CD8-positive, alpha-beta memory T cell (primary cell): ENCODE results near the gene ZNF366. TPM values are rescaled to one million over a fixed set of nuclear protein-coding genes. Genes with fewer than 3 reads are reported as not detected.

Source experiments
- CTCF ChIA-PET: fragments of 350-600 bp; sonication (Branson Sonifier 250); formaldehyde crosslinking; loops from one replicate; lab custom pipeline; 2021; ENCODE audit warnings: antibody characterized with exemption; lab: Charles Lee
- POLR2A ChIA-PET: fragments of 350-600 bp; sonication (Branson Sonifier 250); formaldehyde crosslinking; loops from one replicate; lab custom pipeline; 2021; ENCODE audit warnings: antibody characterized with exemption; lab: Charles Lee
- DNase-seq, 5 donors: peaks; one replicate each; pipeline versions ENCODE4 v3.0.0 to v3.0.0-alpha.2; 2020 to 2022; ENCODE audit warnings: mixed read lengths in 1 of 5
- H3K27ac ChIP-seq: one replicate; pipeline ENCODE4 v1.7.0; 2013; ENCODE audit warnings: low read depth, mild to moderate bottlenecking, low read length, moderate library complexity
- H3K27me3 ChIP-seq: 2 replicates; pipeline ENCODE4 v1.7.0; 2013; ENCODE audit warnings: low read length, mild to moderate bottlenecking; ENCODE audit not compliant: insufficient read depth, poor library complexity, severe bottlenecking
- H3K36me3 ChIP-seq: 2 replicates; pipeline ENCODE4 v1.7.0; 2013; ENCODE audit warnings: mild to moderate bottlenecking, low read length, moderate library complexity; ENCODE audit not compliant: insufficient read depth
- H3K4me1 ChIP-seq: 2 replicates; pipeline ENCODE4 v1.7.0; 2013; ENCODE audit warnings: mild to moderate bottlenecking, low read length, moderate library complexity; ENCODE audit not compliant: insufficient read depth
- H3K4me3 ChIP-seq: 2 replicates; pipeline ENCODE4 v1.7.0; 2013; ENCODE audit warnings: mild to moderate bottlenecking, low read length
- H3K9me3 ChIP-seq: 2 replicates; pipeline ENCODE4 v1.7.0; 2013; ENCODE audit warnings: mild to moderate bottlenecking, low read length
- H3K27ac Mint-ChIP-seq, 8 donors: one replicate each; pipeline ENCODE4 v1.8.0; 2020 to 2021; ENCODE audit warnings: mixed read lengths in 8 of 8, mild to moderate bottlenecking in 6 of 8, inconsistent platforms in 3 of 8, moderate library complexity in 3 of 8
- H3K27me3 Mint-ChIP-seq, 2 donors: one replicate each; pipeline ENCODE4 v1.8.0; 2020 to 2021; ENCODE audit warnings: mixed read lengths in 2 of 2, mild to moderate bottlenecking in 1 of 2, moderate library complexity in 1 of 2
- H3K36me3 Mint-ChIP-seq, 3 donors: one replicate each; pipeline ENCODE4 v1.8.0; 2020 to 2021; ENCODE audit warnings: mixed read lengths in 3 of 3, inconsistent platforms in 1 of 3, mild to moderate bottlenecking in 1 of 3
- H3K4me1 Mint-ChIP-seq, 3 donors: one replicate each; pipeline ENCODE4 v1.8.0; 2020 to 2021; ENCODE audit warnings: mixed read lengths in 3 of 3, inconsistent platforms in 1 of 3, mild to moderate bottlenecking in 1 of 3
- H3K4me3 Mint-ChIP-seq, 7 donors: one replicate each; pipeline ENCODE4 v1.8.0; 2020 to 2021; ENCODE audit warnings: mixed read lengths in 7 of 7, mild to moderate bottlenecking in 6 of 7, moderate library complexity in 4 of 7, inconsistent platforms in 2 of 7
- H3K9me3 Mint-ChIP-seq, 5 donors: one replicate each; pipeline ENCODE4 v1.8.0; 2020 to 2022; ENCODE audit warnings: mixed read lengths in 5 of 5, mild to moderate bottlenecking in 3 of 5, moderate library complexity in 2 of 5, inconsistent platforms in 1 of 5
- polyA plus RNA-seq: library from polyadenylated mRNA; unstranded; fragments of 300-500 nt; fragmentation: Illumina TruSeq; gene quantifications from one replicate; pipeline ENCODE4 v1.2.3, GENCODE V29; 2021
- total RNA-seq, 2 experiments: library from RNA; stranded (reverse); gene quantifications; one replicate each; pipeline ENCODE4 v1.2.3, GENCODE V29; 2021

The ZNF366 gene
- total and polyA plus RNA-seq, 3 experiments from 2014 or later = not detected

DNA sequence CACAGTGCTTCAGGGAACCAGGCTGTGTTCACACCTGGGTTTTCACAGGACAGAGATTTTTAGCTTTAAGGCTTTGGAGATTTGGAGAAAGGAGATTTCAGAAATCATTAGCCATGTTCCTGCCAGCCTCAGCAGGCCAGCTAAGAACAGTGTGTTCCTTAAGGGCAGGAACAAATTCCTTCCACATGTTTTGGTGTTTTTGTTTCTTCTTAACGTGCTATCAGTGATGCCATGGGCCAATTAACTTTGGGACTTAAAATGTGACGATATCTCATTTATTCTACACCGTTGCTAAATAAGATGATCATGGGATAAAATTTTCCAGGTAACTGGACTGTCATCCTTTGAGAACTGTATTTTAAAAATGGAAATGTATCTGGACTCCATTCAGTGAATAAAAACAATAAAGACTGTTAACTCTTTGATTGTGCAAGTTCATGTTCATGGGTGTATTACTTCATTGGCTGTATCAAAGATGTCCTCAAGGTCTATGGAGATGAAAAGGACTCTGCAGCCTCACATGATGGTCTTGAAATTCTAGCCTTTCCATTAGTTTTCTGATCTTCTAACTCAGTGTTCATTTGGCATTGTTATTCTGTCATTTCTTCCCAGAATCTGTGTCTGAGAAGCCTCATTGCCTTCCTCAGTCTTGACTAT is 72.3 kb downstream of the ZNF366 start:
- Mint-ChIP-seq H3K4me1 (no peaks in the 10 kb centered on the region), H3K9me3 (no peaks in the 10 kb centered on the region), H3K36me3 (no peaks in the 10 kb centered on the region), H3K27ac (no peak overlapping the region), H3K27me3 (peaks cover 6 to 33% of the 10 kb centered on the region in 2 donors), H3K4me3 (no peak overlapping the region)
- H3K36me3 ChIP-seq = no peaks in the 10 kb centered on the region
- H3K4me1 ChIP-seq = no peaks in the 10 kb centered on the region
- H3K27me3 ChIP-seq = no peaks in the 10 kb centered on the region
- no peak overlapping the region for H3K4me3 ChIP-seq
- no peak overlapping the region for H3K27ac ChIP-seq
- POLR2A ChIA-PET = no interaction called here
- CTCF ChIA-PET = no interaction called here
- H3K9me3 ChIP-seq = no peaks in the 10 kb centered on the region
- no peak for DNase-seq

DNA sequence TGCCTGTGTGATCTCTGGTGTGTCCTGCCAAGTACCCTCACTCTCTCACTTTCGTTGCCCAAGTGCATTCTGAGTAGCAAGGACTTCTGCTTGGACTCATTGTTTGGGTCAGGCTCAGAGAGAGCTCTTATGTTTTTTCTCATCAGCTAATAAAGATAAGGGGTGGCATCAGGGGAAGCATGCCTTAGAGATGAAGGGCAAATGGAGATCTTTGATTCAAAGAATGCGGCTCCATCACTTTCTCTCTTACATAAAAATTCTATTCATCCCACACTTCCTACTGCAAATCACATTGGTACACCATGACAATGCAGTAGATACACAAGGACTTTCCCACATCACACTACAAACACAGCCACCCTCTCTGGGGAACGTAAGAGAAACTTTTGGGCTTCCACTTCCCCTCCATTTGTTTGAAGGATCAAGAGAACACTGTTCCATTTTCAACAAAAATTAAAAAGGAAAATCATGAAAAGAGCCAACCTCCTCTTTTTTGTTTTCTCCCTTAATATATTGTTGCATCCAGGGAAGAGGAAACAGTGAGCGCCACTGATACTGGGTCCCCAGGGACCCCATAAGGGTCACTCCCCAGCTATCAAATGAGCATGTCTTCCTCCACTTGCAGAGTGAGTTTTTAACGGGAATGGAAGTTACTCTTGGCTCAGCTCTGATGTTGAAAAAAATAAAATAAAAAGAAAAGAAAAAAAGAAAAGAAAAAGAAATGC is 73.0 kb downstream of the ZNF366 start:
- Mint-ChIP-seq H3K27ac (no peak overlapping the region), H3K4me3 (no peak overlapping the region), H3K9me3 (no peaks in the 10 kb centered on the region), H3K27me3 (peaks cover 6 to 34% of the 10 kb centered on the region in 2 donors), H3K4me1 (no peaks in the 10 kb centered on the region), H3K36me3 (no peaks in the 10 kb centered on the region)
- H3K4me1 ChIP-seq = no peaks in the 10 kb centered on the region
- H3K4me3 ChIP-seq = no peak overlapping the region
- ChIA-PET CTCF (interaction anchor here (0.6 kb wide), 1 partner anchor 1025 kb away, joined by 3 read pairs; no protein-coding TSS in a partner anchor), POLR2A (no interaction called here)
- no peak for DNase-seq
- H3K36me3 ChIP-seq = no peaks in the 10 kb centered on the region
- no peaks in the 10 kb centered on the region for H3K9me3 ChIP-seq
- H3K27me3 ChIP-seq = no peaks in the 10 kb centered on the region
- H3K27ac ChIP-seq = no peak overlapping the region

DNA sequence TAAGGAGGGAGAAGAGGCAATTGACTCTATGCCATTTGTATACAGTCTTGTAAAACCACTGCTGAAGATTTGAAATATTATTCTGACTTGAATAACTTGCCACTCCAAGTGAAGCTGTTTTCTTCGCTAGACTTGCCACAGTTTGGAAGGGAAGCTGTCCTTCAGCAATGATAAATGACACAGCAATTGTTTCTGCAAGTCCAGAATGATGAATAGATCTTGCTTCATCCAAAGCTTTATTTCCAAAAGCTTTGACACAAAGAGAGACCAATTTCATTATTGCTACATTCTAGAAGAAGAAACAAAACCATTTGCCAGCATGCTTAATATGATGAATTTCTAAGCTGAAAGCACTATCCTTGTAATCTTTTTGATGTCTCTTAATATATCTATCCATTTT is 73.7 kb downstream of the ZNF366 start:
- no peak for DNase-seq
- Histone ChIP-seq H3K36me3 (no peaks in the 10 kb centered on the region), H3K4me3 (no peak overlapping the region), H3K27ac (no peak overlapping the region), H3K4me1 (no peaks in the 10 kb centered on the region), H3K9me3 (no peaks in the 10 kb centered on the region), H3K27me3 (no peaks in the 10 kb centered on the region)
- H3K27me3 Mint-ChIP-seq = peaks cover 4 to 31% of the 10 kb centered on the region in 2 donors
- no peaks in the 10 kb centered on the region for H3K36me3 Mint-ChIP-seq
- no peak overlapping the region for H3K27ac Mint-ChIP-seq
- H3K4me3 Mint-ChIP-seq = no peak overlapping the region
- CTCF ChIA-PET = no interaction called here
- no peaks in the 10 kb centered on the region for H3K4me1 Mint-ChIP-seq
- H3K9me3 Mint-ChIP-seq = no peaks in the 10 kb centered on the region
- POLR2A ChIA-PET = no interaction called here

DNA sequence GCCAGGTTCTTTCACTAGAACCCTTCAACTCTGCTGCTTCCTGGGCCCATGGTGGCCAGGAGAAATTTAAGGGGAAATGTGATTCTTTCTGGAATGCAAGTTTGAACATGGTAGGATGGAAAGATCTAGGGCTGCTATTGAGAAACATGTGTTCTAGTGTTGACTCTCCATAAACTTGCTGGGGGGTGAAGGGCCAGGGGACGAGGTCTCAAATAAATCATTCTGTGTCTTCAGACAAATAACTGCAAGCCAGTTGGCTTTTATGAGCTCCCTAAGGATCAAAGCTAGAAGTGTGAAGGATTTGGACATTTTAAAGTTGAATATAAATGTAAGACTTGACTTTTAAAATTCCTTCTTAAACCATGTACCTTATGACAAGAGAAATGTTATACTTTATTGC is 78.5 kb downstream of the ZNF366 start:
- H3K4me3 Mint-ChIP-seq = no peak overlapping the region
- POLR2A ChIA-PET = no interaction called here
- DNase-seq = no peak
- Histone ChIP-seq H3K9me3 (no peaks in the 10 kb centered on the region), H3K27ac (no peak overlapping the region), H3K4me1 (no peaks in the 10 kb centered on the region), H3K4me3 (no peak overlapping the region), H3K27me3 (peaks cover 8% of the 10 kb centered on the region), H3K36me3 (no peaks in the 10 kb centered on the region)
- peaks cover 0 to 2% (median 0%) of the 10 kb centered on the region in 5 donors for H3K9me3 Mint-ChIP-seq
- H3K27me3 Mint-ChIP-seq = peaks cover 8 to 31% of the 10 kb centered on the region in 2 donors
- CTCF ChIA-PET = no interaction called here
- H3K27ac Mint-ChIP-seq = no peak overlapping the region
- H3K36me3 Mint-ChIP-seq = no peaks in the 10 kb centered on the region
- H3K4me1 Mint-ChIP-seq = no peaks in the 10 kb centered on the region

DNA sequence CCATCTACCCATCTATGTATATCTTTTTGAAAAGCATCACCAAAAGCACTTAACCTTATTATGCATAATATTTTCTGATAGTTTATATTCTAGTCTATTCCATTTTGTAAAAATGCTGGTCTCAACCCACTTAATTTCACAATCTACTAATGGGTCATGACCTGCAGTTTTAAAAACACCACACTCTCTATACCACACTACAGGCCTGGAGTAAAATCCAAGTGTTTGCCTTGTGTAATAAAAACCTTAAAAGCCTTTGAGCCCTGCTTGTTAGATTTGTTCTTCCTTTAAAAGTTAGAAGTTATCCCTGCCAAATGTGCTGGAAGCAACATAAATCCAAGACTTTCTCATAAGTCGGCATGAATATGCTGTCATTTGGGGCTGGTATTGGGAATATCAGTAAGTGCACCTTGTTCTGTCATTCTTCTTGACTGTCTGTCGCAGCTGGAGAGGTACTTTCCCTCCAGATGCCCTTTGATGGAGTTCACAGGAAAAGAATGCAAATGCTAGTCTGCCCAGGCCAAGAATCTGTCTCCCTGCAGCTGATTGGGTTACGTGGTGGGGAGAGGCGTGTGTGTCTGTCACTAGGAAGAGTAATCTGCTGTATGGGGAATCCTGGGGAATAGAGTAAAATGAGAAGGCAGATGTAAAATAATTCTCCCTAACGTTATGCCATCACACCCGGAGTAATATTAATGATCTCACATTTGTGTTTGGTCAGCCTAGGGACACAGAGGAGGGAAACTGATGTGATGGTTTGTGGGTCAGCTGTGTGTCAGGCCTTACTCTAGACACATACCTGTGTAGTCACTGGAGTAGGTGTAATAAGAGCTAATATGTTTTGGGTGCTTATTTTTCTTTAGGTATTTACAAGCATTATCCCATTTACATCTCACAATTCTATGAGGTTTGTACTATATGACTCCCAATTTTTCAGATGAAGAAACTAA is 79.4 kb downstream of the ZNF366 start:
- DNase-seq = no peak
- Mint-ChIP-seq H3K36me3 (no peaks in the 10 kb centered on the region), H3K4me3 (no peak overlapping the region), H3K27ac (no peak overlapping the region), H3K4me1 (no peaks in the 10 kb centered on the region), H3K9me3 (peaks cover 0 to 2% (median 0%) of the 10 kb centered on the region in 5 donors), H3K27me3 (peaks cover 8 to 31% of the 10 kb centered on the region in 2 donors)
- no peaks in the 10 kb centered on the region for H3K9me3 ChIP-seq
- H3K36me3 ChIP-seq = no peaks in the 10 kb centered on the region
- no peak overlapping the region for H3K4me3 ChIP-seq
- POLR2A ChIA-PET = no interaction called here
- CTCF ChIA-PET = no interaction called here
- no peaks in the 10 kb centered on the region for H3K4me1 ChIP-seq
- no peak overlapping the region for H3K27ac ChIP-seq
- peaks cover 8% of the 10 kb centered on the region for H3K27me3 ChIP-seq

DNA sequence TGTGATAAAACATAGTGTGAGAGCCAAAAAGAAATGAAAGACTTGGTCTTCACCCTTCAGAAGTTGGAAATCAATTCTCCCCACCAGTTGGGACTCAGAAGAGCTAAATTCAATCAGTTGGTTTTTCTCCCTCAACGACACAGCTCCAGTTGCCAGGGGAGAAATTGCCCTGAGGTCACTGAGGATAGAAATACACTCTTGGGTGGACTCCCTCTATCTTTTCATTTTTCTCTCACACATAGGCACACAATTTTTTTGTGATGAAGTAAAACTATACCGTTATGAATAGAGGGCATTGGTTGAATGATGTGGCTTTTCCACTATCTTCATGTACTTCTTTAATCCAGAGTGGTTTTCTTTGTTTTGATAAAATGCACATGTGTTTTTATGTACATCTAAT is 80.2 kb downstream of the ZNF366 start:
- H3K4me1 ChIP-seq = no peaks in the 10 kb centered on the region
- no peak for DNase-seq
- ChIA-PET POLR2A (no interaction called here), CTCF (no interaction called here)
- H3K4me3 ChIP-seq = no peak overlapping the region
- H3K27ac Mint-ChIP-seq = no peak overlapping the region
- H3K4me1 Mint-ChIP-seq = no peaks in the 10 kb centered on the region
- peaks cover 8 to 29% of the 10 kb centered on the region in 2 donors for H3K27me3 Mint-ChIP-seq
- H3K9me3 Mint-ChIP-seq = peaks cover 0 to 2% (median 0%) of the 10 kb centered on the region in 5 donors
- no peaks in the 10 kb centered on the region for H3K36me3 Mint-ChIP-seq
- no peaks in the 10 kb centered on the region for H3K36me3 ChIP-seq
- H3K4me3 Mint-ChIP-seq = no peak overlapping the region
- peaks cover 8% of the 10 kb centered on the region for H3K27me3 ChIP-seq
- no peaks in the 10 kb centered on the region for H3K9me3 ChIP-seq
- H3K27ac ChIP-seq = no peak overlapping the region

DNA sequence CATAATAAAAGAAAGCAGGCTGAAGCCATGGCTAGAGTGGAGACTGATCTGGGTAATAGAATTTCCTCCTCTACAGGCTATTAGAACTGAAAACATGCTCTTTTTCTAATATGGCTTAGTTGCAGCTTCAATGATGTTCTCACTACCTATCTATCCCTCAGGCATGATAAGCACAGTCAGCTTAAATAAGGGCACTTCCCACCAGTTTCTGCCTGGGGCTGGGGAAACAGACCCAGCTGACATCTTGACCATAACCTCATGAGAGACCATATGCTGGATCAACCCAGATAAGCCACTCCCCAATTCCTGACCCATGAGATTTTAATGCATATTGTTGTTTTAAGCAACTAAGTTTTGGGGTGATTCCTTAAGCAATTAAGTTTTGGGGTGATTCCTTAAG is 81.2 kb downstream of the ZNF366 start:
- Mint-ChIP-seq H3K27me3 (peaks cover 8 to 29% of the 10 kb centered on the region in 2 donors), H3K27ac (no peak overlapping the region), H3K36me3 (no peaks in the 10 kb centered on the region), H3K4me3 (no peak overlapping the region), H3K4me1 (no peaks in the 10 kb centered on the region), H3K9me3 (peaks cover 0 to 2% (median 0%) of the 10 kb centered on the region in 5 donors)
- Histone ChIP-seq H3K4me3 (no peak overlapping the region), H3K36me3 (no peaks in the 10 kb centered on the region), H3K9me3 (no peaks in the 10 kb centered on the region), H3K27ac (no peak overlapping the region), H3K4me1 (no peaks in the 10 kb centered on the region), H3K27me3 (peaks cover 8% of the 10 kb centered on the region)
- ChIA-PET POLR2A (no interaction called here), CTCF (no interaction called here)
- DNase-seq = no peak

DNA sequence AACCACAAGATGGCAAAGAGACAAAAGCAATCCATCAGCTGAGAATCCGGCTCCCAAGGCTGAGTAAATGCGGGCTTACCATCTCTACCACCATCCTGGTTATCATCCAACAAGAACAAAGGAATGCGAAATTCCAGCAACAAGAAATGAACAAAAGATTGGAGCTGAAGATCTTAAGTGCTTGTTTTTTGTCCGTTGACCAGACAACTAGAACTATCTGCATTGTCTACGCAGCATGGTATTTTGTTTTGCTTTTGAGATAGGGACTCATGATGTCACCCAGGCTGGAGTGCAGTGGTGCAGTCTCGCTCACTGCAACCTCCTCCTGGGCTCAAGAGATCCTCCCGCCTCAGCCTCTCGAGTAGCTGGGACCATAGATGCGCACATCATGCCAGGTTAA is 88.9 kb downstream of the ZNF366 start:
- Mint-ChIP-seq H3K4me1 (no peaks in the 10 kb centered on the region), H3K27me3 (peaks cover 0 to 2% of the 10 kb centered on the region in 2 donors), H3K36me3 (no peaks in the 10 kb centered on the region), H3K27ac (no peak overlapping the region), H3K9me3 (no peaks in the 10 kb centered on the region), H3K4me3 (no peak overlapping the region)
- CTCF ChIA-PET = no interaction called here
- no peaks in the 10 kb centered on the region for H3K9me3 ChIP-seq
- H3K27me3 ChIP-seq = no peaks in the 10 kb centered on the region
- H3K27ac ChIP-seq = no peak overlapping the region
- POLR2A ChIA-PET = no interaction called here
- no peak overlapping the region for H3K4me3 ChIP-seq
- no peaks in the 10 kb centered on the region for H3K36me3 ChIP-seq
- H3K4me1 ChIP-seq = no peaks in the 10 kb centered on the region
- DNase-seq = no peak
